GM12872 (cell line): ENCODE measurements around the gene SLC22A23.

Experiments used
- CTCF ChIP-seq: IDR thresholded peaks from 3 replicates; pipeline ENCODE4 v1.5.1; 2011; ENCODE audit warnings: low read depth, mild to moderate bottlenecking, low read length, moderate library complexity; ENCODE audit not compliant: insufficient read depth

The SLC22A23 gene

GRCh38 chr6:3267162-3267561 is 189.7 kb downstream of the SLC22A23 start:
- TF ChIP-seq CTCF: no peak

GRCh38 chr6:3266170-3266569 is 190.7 kb downstream of the SLC22A23 start:
- TF ChIP-seq CTCF: no peak

GRCh38 chr6:3265671-3266070 is 191.2 kb downstream of the SLC22A23 start:
- no peak for TF ChIP-seq CTCF

GRCh38 chr6:3264356-3264755 is 192.5 kb downstream of the SLC22A23 start:
- no peak for TF ChIP-seq CTCF

- no peak for TF ChIP-seq CTCF
Measured at GRCh38 chr6:3263096-3263495, 193.8 kb downstream of the SLC22A23 start.

- no peak for TF ChIP-seq CTCF
Measured at GRCh38 chr6:3261921-3262320, 194.9 kb downstream of the SLC22A23 start.

GRCh38 chr6:3261518-3261820 is 195.4 kb downstream of the SLC22A23 start:
- no peak for TF ChIP-seq CTCF

GRCh38 chr6:3260772-3261517 is 195.9 kb downstream of the SLC22A23 start:
- no peak for TF ChIP-seq CTCF
